HL-60 (cell line): Measurements from ENCODE around the gene ARL4C.

Experiments used
- CTCF ChIP-seq: IDR thresholded peaks from one replicate; pipeline ENCODE4 v1.5.1; 2011; ENCODE audit warnings: low read length, control low read depth, inconsistent platforms; ENCODE audit not compliant: insufficient read depth
- POLR2AphosphoS5 ChIP-seq: IDR thresholded peaks from 2 replicates; pipeline ENCODE4 v1.6.1; 2012; ENCODE audit warnings: low read depth

GRCh38 chr2:234474654-234475053, 22.2 kb downstream of the ARL4C start:
- TF ChIP-seq CTCF (no peak), POLR2AphosphoS5 (no peak)
